OCI-LY1 (cell line): Measurements from ENCODE around the gene TRMT61A.

Experiments used
- H2AFZ ChIP-seq: fragments of 200-600 bp; sonication (generic), shearing (Covaris generic); 2 replicates; pipeline ENCODE4 v1.6.0; 2014; ENCODE audit warnings: antibody characterized with exemption, mild to moderate bottlenecking, low read length
- H3F3A ChIP-seq: fragments of 200-600 bp; sonication (generic), shearing (Covaris generic); 2 replicates; pipeline ENCODE4 v1.6.0; 2014; ENCODE audit warnings: mild to moderate bottlenecking, antibody characterized with exemption, low read length, moderate library complexity; ENCODE audit not compliant: insufficient read depth
- H3K27ac ChIP-seq: fragments of 200-600 bp; sonication (generic); 2 replicates; pipeline ENCODE4 v1.5.1; 2014; ENCODE audit warnings: low read length, mixed run types, mild to moderate bottlenecking, low read depth; ENCODE audit not compliant: poor library complexity, severe bottlenecking
- H3K27me3 ChIP-seq: fragments of 200-600 bp; sonication (generic); 2 replicates; pipeline ENCODE4 v1.6.0; 2014; ENCODE audit warnings: antibody characterized with exemption, mild to moderate bottlenecking, low read length, moderate library complexity; ENCODE audit not compliant: insufficient read depth
- H3K36me3 ChIP-seq: fragments of 200-600 bp; sonication (generic); 2 replicates; pipeline ENCODE4 v1.6.1; 2014; ENCODE audit warnings: mild to moderate bottlenecking, antibody characterized with exemption, low read length, moderate library complexity, mixed read lengths; ENCODE audit not compliant: insufficient read depth
- H3K4me1 ChIP-seq: fragments of 200-600 bp; sonication (generic); 2 replicates; pipeline ENCODE4 v1.5.1; 2014; ENCODE audit warnings: mild to moderate bottlenecking, low read length, moderate library complexity; ENCODE audit not compliant: insufficient read depth, severe bottlenecking
- H3K4me2 ChIP-seq: fragments of 200-600 bp; sonication (generic), shearing (Covaris generic); 2 replicates; pipeline ENCODE4 v1.6.1; 2014; ENCODE audit warnings: low read length
- H3K4me3 ChIP-seq: fragments of 200-600 bp; sonication (generic); 2 replicates; pipeline ENCODE4 v1.5.1; 2014; ENCODE audit warnings: low read length, low read depth, mild to moderate bottlenecking, mixed read lengths; ENCODE audit not compliant: poor library complexity, severe bottlenecking
- H3K79me2 ChIP-seq: fragments of 200-600 bp; shearing (Covaris generic); 2 replicates; pipeline ENCODE4 v1.6.1; 2016; ENCODE audit warnings: mixed run types, low read length, mixed read lengths; ENCODE audit not compliant: insufficient read depth
- H3K9ac ChIP-seq: fragments of 200-600 bp; sonication (generic), shearing (Covaris generic); 2 replicates; pipeline ENCODE4 v1.6.1; 2014; ENCODE audit warnings: mild to moderate bottlenecking, low read length, mixed read lengths
- H3K9me2 ChIP-seq: fragments of 200-600 bp; sonication (generic), shearing (Covaris generic); 2 replicates; pipeline ENCODE4 v1.6.1; 2014; ENCODE audit warnings: low read depth, mild to moderate bottlenecking, low read length, mixed read lengths
- H3K9me3 ChIP-seq: fragments of 200-600 bp; shearing (Covaris generic); 2 replicates; pipeline ENCODE4 v1.6.1; 2014; ENCODE audit warnings: low read length, mixed read lengths
- H4K20me1 ChIP-seq: fragments of 200-600 bp; sonication (generic), shearing (Covaris generic); 2 replicates; pipeline ENCODE4 v1.6.0; 2016; ENCODE audit warnings: mild to moderate bottlenecking, low read length; ENCODE audit not compliant: insufficient read depth
- EZH2 ChIP-seq: fragments of 200-600 bp; sonication (generic), shearing (Covaris generic); IDR thresholded peaks from 2 replicates; pipeline ENCODE4 v1.8.0; 2017; ENCODE audit warnings: borderline replicate concordance, mixed run types, mild to moderate bottlenecking, antibody characterized with exemption, low read length, moderate library complexity, mixed read lengths
- TF ChIP-seq, protein P1 (sequence below): fragments of 200-600 bp; sonication (generic), shearing (Covaris generic); IDR thresholded peaks from 2 replicates; pipeline ENCODE4 v1.5.1; 2017; ENCODE audit warnings: mild to moderate bottlenecking, antibody characterized with exemption, low read length, moderate library complexity, mixed read lengths

TRMT61A gene

DNA sequence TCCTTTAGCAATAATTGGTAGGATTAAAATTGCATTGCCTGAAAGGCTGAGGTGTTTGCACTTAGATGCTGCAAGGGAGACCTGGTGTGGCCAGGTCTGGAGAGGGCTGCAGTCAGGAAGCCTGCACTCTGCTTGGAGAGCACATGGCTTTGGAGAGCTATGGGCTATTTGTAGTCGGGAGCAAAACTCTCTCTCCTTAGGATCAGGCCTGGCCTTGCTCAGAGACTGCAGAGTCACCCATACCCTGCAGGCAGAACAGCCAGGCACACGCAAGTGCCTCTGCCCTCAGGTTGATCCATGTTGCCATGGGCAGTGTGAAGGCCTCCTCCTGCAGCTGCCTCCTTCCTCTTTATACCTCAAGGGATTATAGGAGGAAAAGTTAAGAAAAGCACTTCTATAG lies 33.1 kb upstream of the TRMT61A start:
- Histone ChIP-seq H3F3A (peaks cover 7% of the 10 kb centered on the region), H3K4me3 (no peak overlapping the region), H3K9me2 (no peaks in the 10 kb centered on the region), H3K4me1 (no peaks in the 10 kb centered on the region), H3K27me3 (no peaks in the 10 kb centered on the region), H3K9me3 (no peaks in the 10 kb centered on the region), H3K36me3 (peaks cover 69% of the 10 kb centered on the region), H3K9ac (no peak overlapping the region), H3K4me2 (no peak overlapping the region), H4K20me1 (no peaks in the 10 kb centered on the region), H3K27ac (no peak overlapping the region), H3K79me2 (no peaks in the 10 kb centered on the region), H2AFZ (no peak overlapping the region)
- no peak for TF ChIP-seq EZH2
- TF ChIP-seq, protein P1, sequence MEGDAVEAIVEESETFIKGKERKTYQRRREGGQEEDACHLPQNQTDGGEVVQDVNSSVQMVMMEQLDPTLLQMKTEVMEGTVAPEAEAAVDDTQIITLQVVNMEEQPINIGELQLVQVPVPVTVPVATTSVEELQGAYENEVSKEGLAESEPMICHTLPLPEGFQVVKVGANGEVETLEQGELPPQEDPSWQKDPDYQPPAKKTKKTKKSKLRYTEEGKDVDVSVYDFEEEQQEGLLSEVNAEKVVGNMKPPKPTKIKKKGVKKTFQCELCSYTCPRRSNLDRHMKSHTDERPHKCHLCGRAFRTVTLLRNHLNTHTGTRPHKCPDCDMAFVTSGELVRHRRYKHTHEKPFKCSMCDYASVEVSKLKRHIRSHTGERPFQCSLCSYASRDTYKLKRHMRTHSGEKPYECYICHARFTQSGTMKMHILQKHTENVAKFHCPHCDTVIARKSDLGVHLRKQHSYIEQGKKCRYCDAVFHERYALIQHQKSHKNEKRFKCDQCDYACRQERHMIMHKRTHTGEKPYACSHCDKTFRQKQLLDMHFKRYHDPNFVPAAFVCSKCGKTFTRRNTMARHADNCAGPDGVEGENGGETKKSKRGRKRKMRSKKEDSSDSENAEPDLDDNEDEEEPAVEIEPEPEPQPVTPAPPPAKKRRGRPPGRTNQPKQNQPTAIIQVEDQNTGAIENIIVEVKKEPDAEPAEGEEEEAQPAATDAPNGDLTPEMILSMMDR = no peak

- peaks cover 69% of the 10 kb centered on the region for H3K36me3 ChIP-seq
- no peaks in the 10 kb centered on the region for H4K20me1 ChIP-seq
- H3K4me3 ChIP-seq = no peak overlapping the region
- no peak overlapping the region for H3K4me2 ChIP-seq
- no peaks in the 10 kb centered on the region for H3K79me2 ChIP-seq
- H3K9me3 ChIP-seq = no peaks in the 10 kb centered on the region
- H3F3A ChIP-seq = peaks cover 7% of the 10 kb centered on the region
- TF ChIP-seq, protein P1 = no peak
- TF ChIP-seq EZH2 = no peak
- no peaks in the 10 kb centered on the region for H3K9me2 ChIP-seq
- no peak overlapping the region for H3K9ac ChIP-seq
- no peaks in the 10 kb centered on the region for H3K4me1 ChIP-seq
- no peak overlapping the region for H2AFZ ChIP-seq
- H3K27ac ChIP-seq = no peak overlapping the region
- no peaks in the 10 kb centered on the region for H3K27me3 ChIP-seq
Measured at GRCh38 chr14:103496776-103497175, 32.2 kb upstream of the TRMT61A start.

DNA sequence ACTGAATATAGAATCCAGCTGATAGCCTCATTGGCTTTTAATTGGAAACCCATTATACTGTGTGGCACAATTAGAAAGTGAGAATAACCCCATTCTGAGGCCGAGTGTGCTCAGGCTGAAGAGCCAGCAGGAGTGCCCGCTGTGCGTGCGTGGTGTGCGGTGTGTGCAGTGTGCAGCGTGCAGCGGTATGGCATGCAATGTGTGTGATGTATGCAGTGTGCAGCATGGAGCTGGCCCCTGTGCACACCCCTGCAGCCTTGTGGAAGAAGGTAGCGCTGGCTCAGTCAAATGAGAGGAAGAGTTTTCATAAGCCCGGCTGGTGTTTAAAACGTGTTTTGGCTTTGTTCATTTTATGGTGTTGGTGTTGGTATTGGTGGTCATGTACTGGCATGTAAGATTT lies 29.3 kb upstream of the TRMT61A start:
- H4K20me1 ChIP-seq = no peaks in the 10 kb centered on the region
- no peak for TF ChIP-seq EZH2
- TF ChIP-seq, protein P1 = no peak
- no peaks in the 10 kb centered on the region for H3K9me3 ChIP-seq
- H3K27ac ChIP-seq = no peak overlapping the region
- H3K4me2 ChIP-seq = no peak overlapping the region
- H3K79me2 ChIP-seq = no peaks in the 10 kb centered on the region
- H3K36me3 ChIP-seq = peaks cover 73% of the 10 kb centered on the region
- H3F3A ChIP-seq = peaks cover 7% of the 10 kb centered on the region
- no peaks in the 10 kb centered on the region for H3K27me3 ChIP-seq
- no peak overlapping the region for H2AFZ ChIP-seq
- H3K4me3 ChIP-seq = no peak overlapping the region
- H3K9ac ChIP-seq = no peak overlapping the region
- H3K9me2 ChIP-seq = no peaks in the 10 kb centered on the region
- H3K4me1 ChIP-seq = no peaks in the 10 kb centered on the region
